22Rv1 (cell line): Measurements from ENCODE around the gene ANGPTL4.
A peak's percentile ranks its signal among the peaks of the same experiment; 100 is the strongest.

Experiments
- H3K27ac ChIP-seq: fragments of 450-650 bp; 2 replicates; pipeline ENCODE4 v1.5.1; 2017
- CTCF ChIP-seq: fragments of 450-650 bp; IDR thresholded peaks from 2 replicates; pipeline ENCODE4 v1.5.1; 2017; ENCODE audit warnings: mild to moderate bottlenecking
- ZFX ChIP-seq: fragments of 450-650 bp; IDR thresholded peaks from 2 replicates; pipeline ENCODE4 v1.6.1; 2017; ENCODE audit warnings: antibody characterized with exemption, borderline replicate concordance

ANGPTL4 gene

GRCh38 chr19:8329996-8330395, 34.0 kb upstream of the ANGPTL4 start:
- TF ChIP-seq ZFX (no peak), CTCF (no peak)
- 0 out of 2 replicates have a peak overlapping the region, but pooled peaks have one; percentile 25 for H3K27ac ChIP-seq

GRCh38 chr19:8331263-8331845, 32.6 kb upstream of the ANGPTL4 start:
- H3K27ac ChIP-seq, result no peak overlapping the region
- no peak for TF ChIP-seq ZFX
- no peak for TF ChIP-seq CTCF

GRCh38 chr19:8332976-8333766, 30.8 kb upstream of the ANGPTL4 start:
- TF ChIP-seq ZFX (no peak), CTCF (no peak)
- H3K27ac ChIP-seq, result no peak overlapping the region

GRCh38 chr19:8333767-8334457, 30.0 kb upstream of the ANGPTL4 start:
- TF ChIP-seq CTCF (no peak), ZFX (no peak)
- no peak overlapping the region for H3K27ac ChIP-seq

- H3K27ac ChIP-seq, result peak overlapping the region; percentile 90
- TF ChIP-seq ZFX (no peak), CTCF (0 out of 2 replicates have a peak, but pooled peaks have one; percentile 5)
Observed at GRCh38 chr19:8334458-8335342, 29.3 kb upstream of the ANGPTL4 start.

- TF ChIP-seq CTCF (peak; percentile 70), ZFX (no peak)
- H3K27ac ChIP-seq, result peak overlapping the region; percentile 90
Observed at GRCh38 chr19:8335343-8336071, 28.4 kb upstream of the ANGPTL4 start.
